OCI-M1 (cell line): Measurements from ENCODE around the gene NOXA1.

ENCODE experiments used
- DNase-seq: peaks from one replicate; lab custom pipeline; 2025; lab: John Stamatoyannopoulos, UW

The NOXA1 gene

DNA sequence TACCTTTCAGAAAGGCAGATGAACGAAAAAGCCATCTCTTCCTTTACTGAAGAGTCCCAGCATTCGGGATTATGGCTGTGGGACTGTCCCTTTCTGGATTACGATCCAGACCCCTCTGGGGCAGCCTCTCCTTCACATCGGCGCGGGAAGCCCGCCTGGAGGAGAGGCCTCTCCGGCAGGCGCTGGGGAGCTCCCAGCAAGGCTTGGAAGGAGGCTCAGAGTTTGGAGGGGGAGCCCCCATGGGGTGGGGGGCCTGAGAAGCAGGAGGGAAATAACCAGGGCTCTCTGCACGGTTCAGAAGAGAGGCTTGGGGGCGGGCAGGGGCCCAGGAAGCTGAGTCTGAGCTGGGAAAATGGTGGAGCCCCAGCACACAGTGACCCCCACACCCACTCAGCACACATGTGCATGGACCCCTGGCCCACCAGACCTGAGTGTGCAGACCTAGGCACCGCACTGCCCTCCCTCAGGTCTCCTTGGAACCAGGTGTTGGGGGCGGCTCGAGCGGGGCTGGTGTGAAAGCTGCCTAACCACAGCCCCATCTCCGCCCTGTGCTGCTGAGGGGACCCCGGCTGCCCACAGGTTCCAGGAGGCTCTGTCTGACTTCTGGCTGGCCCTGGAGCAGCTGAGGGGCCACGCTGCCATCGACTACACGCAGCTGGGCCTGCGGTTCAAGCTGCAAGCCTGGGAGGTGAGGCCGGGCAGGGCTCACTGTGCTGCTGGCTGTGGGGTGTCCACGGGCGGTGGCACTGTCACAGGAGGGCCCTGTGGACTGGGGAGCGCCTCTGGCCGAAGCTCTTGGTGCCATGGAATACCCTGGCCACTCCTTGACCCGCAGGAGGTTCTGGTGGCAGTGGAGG, 4.5 kb downstream of the NOXA1 start:
- no peak for DNase-seq

DNA sequence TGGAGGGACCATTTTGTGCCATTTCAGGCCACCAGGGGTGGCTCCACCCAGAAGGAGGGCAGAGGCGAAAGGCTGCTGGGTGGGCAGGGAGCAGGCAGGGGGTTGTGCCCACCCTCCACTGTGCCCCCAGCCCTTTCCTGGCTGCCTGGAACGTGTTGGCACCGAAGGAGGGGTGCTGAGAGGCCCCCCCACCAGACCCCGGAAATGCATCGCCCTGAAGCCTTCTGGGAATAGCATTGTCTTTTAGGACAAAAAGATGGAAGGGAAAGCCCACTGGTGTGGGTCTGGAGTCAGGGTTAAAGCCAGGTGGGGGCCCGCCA, 5.1 kb downstream of the NOXA1 start:
- no peak for DNase-seq

DNA sequence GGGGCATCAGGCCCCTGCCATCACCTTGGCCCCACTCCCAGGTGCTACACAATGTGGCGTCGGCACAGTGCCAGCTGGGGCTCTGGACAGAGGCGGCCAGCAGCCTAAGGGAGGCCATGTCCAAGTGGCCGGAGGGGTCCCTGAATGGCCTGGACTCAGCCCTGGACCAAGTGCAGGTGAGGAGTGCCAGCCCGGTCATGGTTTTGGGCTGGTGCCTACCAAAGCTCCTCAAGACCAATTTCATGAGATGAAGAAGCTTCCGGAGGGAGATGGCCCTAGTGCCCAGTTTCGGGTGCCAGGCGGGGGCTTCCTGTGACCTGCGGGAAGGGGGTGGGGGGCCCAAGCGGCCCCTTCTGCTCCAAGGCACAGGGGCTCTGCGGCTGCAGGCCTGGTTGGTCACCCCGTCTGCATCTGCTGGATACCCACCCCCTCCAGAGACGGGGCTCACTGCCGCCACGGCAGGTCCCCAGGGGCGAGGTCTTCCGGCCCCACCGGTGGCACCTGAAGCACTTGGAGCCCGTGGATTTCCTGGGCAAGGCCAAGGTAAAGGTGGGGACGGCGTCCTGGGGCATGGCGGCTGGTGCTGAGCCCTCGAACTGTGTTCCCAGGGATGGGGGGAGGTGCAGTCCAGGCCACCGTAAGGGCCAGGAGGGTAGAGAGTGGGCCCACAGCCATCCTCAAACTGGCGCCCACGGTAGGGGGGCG, 5.8 kb downstream of the NOXA1 start:
- no peak for DNase-seq

DNA sequence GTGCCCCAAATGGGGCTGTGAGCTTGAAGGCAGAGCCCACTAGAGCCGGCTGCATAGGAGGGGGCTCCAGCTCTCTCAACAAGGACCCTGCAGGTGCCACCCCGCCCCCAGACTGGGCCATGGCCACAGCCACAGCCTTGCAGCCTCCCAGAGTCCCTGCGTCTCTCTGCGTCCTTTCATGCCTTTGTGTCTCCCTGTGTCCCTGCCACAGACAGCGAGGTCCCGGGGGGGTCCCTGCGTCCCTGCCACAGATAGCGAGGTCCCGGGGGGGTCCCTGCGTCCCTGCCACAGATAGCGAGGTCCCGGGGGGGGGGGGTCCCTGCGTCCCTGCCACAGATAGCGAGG, 6.3 kb downstream of the NOXA1 start:
- no peak for DNase-seq

DNA sequence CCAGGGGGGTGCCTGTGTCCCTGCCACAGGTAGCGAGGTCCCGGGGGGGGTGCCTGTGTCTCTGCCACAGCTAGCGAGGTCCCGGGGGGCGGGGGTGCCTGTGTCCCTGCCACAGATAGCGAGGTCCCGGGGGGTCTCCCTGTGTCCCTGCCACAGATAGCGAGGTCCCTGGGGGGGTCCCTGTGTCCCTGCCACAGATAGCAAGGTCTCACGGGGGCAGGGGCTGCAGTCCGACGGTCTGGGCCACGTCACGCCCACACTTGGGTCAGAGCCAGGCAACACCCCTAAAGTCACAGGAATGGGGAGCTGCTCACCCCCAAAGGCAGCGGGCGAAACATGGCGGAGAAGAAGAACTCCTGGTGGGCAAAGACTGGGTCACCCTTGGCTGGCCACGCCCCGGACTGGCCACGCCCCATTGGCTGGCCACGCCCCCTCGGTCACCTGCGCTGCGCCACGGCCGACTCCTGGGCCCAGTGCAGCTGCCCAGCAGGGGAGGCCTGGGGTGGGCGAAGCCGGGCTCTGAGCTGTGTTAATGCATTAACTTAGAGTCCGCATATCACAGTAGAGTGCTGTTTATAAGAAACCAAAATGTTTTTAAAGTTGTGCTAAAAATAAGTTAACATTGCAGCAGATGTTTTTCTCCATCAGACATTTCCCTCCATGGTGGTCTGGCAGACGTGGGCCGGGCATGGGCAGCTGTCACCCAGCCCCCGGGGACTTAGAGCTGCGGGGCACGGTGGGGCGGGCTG, 7.0 kb downstream of the NOXA1 start:
- peak; percentile 35 for DNase-seq

DNA sequence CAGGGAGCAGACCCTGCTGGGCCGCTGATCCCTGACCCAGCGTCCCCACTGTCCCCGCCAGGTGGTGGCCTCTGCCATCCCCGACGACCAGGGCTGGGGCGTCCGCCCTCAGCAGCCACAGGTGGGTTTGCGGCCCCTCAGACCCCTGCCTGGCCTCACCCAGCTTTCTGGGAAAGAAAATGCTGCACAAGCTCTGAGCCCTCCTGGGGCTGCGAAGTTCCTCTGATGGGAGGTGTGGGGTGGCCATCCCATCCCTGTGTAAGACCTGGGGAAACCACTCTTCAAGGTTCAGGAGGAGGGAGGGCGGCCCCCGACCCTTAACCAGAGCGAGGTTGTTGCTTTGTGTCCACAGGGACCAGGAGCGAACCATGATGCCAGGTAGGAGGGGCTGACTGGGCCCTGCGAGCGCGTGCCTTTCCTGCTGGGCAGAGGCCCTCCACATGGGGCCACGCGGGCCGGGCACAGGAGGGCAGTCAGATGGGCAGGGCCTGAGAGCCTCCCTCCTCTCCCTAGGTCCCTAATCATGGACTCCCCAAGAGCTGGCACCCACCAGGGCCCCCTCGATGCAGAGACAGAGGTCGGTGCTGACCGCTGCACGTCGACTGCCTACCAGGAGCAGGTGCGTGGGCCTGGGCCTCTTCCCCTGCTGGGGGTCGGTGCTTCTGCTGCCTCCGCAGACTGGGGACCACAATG, 7.7 kb downstream of the NOXA1 start:
- DNase-seq: no peak

DNA sequence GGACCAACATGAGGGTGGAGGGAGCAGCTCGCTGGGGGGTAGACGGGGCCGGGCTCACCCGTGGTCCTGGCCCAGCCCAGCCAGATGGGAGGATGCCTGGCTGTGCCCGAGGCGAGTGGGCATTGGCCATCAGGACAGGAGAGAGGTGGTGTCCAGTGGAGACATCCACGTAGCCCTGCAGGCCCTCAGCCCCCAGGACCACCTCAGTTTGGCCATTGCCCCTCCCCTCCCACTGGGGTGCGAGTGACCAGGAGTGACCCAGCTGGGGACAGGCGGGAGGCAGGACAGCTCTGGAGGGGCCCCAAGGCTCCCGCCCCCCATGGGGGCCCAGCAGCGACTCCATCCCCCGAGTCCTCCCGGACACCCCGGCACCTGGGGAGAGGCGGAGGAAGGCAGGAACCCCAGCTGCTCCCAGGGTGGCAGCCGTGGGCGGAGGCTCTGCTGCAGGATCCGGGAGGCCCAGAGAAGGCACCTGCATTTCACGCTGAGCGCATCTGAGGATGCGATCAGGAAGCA, 8.3 kb downstream of the NOXA1 start:
- DNase-seq: no peak

DNA sequence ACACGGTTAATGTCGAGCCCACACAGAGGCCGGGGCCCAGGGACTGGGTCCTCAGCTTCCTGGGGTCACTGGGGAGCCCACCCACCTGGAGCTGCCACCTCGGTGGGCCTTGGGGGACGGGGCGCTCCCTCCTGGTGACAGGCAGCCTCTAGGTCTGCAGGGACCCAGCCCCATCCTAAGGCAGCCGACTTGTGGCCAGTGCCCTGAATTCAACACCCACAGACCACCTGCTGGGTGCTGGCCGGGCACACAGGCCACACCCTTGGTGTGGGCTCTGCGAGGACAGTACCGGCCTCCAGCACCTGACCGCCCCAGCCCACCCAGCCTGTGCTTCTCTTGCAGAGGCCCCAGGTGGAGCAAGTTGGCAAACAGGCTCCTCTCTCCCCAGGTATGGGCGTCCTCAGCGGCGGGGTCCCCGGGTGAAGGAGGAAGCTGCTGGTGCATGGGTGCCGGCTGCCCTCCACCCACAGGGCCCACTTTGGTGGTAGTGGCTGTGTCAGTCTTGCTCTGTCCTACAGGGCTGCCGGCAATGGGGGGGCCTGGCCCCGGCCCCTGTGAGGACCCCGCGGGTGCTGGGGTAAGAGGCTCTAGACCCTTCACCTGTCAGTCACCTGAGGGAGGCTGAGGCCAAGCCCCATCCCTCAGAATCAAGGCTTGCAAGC, 9.6 kb downstream of the NOXA1 start:
- DNase-seq: no peak

DNA sequence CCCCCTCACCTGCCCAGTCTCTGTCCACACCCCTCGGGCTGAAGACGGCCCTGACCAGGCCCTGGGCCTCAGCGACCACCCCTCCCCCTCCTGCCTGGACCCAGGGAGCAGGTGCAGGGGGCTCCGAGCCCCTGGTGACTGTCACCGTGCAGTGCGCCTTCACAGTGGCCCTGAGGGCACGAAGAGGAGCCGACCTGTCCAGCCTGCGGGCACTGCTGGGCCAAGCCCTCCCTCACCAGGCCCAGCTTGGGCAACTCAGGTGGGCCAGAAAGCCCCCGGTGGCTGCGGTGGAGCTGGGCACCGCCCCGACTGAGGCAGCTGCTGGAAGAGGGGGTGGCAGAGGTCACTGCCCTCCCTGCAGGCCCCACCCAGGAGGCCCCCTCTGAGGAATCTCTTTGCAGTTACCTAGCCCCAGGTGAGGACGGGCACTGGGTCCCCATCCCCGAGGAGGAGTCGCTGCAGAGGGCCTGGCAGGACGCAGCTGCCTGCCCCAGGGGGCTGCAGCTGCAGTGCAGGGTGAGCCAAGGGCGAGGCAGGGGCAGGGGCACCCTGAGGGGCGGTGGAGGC, 10.2 kb downstream of the NOXA1 start:
- no peak for DNase-seq

DNA sequence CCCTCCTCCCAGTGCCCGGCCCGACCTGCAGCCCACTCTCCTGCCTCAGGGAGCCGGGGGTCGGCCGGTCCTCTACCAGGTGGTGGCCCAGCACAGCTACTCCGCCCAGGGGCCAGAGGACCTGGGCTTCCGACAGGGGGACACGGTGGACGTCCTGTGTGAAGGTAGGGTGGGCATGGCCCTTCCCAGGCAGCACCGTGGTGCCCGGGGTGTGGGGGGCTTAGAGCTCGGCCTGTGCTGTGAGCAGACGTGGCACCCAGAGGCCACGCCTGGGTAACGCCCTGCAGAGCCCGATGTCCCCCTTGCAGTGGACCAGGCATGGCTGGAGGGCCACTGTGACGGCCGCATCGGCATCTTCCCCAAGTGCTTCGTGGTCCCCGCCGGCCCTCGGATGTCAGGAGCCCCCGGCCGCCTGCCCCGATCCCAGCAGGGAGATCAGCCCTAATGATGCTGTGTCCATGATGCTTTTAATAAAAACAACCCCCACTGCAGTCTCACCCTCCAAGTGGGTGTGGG, 10.8 kb downstream of the NOXA1 start:
- DNase-seq: no peak

DNA sequence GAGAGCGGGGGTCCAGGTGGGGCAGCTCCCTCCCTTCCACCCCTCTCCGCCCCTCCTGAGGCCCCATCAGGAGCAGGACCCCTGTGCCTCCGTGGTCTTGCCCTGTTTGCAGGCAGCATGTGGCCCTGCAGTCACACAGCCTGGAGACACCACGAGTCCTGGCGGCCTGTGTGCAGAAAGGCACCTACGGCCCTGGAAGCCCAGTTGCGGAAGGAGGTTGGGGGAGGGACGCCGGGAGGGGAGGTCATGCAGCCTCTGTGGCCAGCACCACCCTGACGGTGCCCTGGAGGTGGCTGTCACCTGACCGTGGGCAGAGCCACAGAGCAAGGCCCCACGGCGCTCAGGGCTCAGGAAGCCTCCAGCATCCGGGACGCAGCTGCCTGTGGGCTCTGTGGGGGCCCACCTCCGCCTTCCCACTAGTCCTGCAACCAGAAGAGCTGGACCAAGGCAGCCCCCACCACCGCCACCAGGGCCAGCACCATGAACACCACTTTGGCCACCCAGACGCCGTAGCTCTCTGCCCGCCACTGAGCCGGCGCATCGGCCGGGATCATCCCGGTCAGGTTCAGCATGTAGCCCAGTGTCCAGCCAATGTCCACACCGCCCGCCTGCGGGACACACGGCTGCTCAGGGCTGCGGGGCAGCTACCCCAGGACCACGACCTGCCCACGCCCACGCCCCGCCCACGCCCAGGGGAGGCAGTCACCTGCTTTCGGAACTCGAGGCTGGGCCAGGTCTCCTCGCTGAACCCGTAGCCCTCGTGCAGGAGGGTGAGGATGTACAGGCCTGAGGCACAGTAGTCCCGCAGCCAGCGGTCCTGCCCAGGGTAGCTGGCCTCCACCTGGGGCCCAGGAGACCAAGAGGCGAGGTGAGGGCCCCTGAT, 11.5 kb downstream of the NOXA1 start:
- DNase-seq: no peak

DNA sequence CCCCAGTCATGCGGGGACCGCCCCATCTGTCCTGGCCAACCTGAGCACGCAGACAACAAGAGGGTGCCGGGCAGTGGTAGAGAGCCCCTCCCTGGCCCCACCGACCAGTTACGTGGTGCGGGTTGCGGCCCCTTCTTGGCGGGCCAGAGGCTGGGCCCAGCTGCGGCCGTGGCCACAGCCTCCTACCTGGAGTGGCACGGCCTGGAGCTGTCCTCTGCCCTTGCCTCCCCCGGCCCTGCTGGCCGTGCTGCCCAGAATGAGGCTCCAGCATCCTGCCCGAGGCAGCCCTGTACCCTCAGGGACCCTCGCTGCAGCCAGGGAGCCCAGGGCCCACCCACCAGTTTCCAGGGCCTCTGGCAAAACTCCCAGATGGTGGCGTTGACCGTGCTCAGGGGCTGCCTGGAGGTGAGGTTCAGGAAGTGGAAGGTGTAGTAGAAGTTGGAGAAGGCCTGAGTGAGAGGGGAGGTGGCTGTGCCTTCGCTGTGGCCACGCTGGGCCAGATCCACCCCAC, 12.2 kb downstream of the NOXA1 start:
- DNase-seq: no peak

DNA sequence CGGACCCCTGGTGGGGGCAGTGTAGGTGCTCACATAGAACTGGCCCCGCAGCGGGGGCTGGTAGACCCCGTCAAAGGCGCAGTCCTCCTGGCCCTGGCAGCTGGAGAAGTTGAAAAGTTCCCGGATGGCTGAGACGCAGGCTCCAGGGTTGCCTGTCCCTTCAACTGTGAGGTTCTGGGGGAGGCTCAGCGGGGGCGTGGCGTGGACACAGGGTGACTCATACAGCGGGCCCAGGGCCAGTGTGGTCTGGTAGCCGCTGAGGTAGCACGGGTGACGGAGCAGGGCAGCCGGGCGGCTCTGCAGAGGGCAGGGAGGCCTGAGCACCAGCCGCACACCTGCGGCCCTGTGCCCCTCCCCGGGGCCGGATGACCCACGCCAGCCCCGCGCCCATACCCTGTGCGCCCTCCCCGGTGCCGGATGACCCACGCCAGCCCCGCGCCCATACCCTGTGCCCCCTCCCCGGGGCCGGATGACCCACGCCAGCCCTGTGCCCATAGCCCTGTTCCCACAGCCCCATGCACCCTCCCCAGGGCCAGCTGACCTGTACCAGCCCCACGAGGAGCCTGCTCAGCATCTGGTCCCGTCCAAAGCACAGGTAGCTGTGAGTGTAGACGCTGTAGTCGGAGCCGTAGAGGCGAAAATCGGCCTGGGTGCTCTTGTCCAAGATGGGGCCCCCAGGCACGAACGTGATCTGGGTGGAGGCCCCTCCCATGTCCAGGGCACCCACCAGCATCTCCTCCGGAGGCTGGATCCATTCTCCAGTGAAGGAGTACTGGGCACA, 13.0 kb downstream of the NOXA1 start:
- peak; percentile 77 for DNase-seq

DNA sequence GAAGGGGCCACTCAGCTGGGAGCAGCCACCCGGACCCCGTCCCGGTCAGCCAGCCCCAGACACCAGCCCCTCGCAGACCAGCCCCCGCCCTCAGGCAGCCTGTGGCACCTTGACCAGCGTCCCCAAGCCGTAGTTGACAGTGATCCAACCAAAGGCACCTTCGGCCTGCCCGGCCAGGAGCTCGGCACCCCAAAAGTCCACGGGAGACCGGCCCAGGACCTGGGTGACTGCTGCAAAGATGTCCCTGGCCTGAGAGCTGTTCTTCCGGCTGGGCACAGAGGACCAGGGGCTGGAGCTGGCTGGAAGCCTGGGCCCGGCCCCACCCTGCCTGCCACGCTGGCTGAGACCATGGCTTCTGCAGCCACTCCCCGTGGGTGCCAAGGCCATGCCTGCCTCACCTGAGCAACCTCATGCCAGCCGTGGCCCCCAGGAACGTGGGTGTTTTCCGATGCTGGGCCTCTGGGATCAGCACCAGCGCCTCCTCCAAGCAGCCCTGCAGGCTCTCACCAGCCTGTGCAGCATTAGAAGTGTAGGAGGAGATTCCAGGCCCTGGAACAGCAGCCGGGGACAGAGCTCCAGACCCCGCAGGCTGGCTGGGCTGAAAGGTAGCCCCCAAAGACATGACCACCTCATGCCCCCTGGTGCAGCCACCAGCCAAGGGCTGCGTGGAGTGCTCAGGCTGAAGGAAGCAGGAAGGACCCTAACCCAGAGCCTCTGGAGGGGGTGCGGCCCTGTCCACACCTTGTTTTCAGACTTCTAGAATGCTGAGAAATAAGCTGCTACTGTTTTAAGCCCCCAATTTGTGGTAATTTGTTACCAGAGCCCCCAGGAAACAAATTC, 13.8 kb downstream of the NOXA1 start:
- no peak for DNase-seq

DNA sequence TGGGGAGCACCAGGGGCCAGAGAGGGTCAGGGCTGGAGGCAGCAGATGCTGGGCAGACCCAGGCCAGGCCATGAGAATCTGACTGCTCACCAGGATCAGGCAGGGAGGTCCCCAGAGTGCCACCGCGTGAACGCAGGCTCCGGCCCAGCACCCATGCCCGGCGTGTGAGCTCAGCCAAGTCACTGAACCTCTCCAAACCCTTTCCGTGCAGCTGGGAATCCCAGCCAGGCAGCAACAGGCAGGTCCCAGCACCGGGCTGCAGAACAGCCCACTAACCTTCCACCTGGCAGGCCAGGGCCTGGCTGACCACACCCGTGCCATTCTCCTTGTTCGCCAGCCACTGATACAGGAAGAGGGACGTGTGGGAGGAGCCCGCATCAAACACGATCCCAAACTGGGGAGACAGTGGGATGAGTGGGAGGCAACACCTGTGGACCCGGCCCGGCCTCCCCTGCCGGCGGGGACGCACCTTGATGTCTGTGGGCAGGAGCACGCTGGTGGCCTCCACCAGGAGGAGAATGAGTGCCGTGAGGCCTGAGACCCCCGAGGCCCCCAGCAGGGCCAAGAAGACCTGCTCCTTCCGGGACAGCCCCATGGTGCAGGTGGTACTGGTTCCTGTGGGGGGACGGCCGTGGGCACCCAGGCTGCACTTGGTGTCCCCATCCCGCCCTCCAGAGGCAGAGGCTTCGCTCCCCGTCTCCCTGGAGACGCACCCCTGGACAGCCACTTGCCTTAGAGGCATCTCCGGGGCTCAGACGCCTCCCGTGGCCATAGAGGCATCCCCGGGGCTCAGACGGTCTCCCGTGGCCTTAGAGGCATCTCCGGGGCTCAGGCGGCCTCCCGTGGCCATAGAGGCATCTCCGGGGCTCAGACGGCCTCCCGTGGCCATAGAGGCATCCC, 14.7 kb downstream of the NOXA1 start:
- DNase-seq: no peak

DNA sequence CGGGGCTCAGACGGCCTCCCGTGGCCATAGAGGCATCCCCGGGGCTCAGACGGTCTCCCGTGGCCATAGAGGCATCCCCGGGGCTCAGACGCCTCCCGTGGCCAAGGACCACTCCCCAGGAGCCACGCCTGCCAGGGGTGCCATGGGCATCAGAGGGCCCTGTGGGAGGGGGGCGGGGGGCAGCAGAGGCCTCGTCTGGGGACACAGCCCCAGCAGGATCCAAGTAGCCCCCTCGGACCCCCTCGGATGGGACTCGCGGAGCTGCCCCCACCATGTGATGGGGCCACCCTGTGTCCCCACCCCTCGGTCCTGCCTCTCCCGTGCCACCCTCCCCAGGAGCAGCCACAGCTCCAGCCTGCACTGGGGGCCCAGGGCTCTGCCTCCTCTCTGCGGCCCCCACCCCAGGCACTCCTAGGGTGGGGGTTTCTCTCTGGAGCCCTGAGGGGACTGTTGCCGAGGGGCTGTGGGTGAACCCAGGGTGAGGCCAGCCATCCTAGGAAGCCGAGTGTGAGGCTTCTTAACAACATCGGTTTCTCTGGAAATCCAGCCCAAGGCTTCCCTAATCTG, 15.5 kb downstream of the NOXA1 start:
- no peak for DNase-seq
